GM21515 (cell line): Measurements from ENCODE around the gene AP4E1.
"Not testable (repeated sequence)": the region's sequence is repeated elsewhere in the genome, so short reads cannot be mapped to it uniquely, and the experiment has no call there.

Experiments
- ATAC-seq: cut with Tn5 transposase; IDR thresholded peaks from one replicate; pipeline ENCODE4 v1.9.1; 2021; ENCODE audit not compliant: unreplicated experiment

Gene AP4E1

GRCh38 chr15:50943638-50944037 lies 35.2 kb downstream of the AP4E1 start:
- no peak for ATAC-seq

GRCh38 chr15:50944672-50945071 lies 36.2 kb downstream of the AP4E1 start:
- no peak for ATAC-seq

DNA sequence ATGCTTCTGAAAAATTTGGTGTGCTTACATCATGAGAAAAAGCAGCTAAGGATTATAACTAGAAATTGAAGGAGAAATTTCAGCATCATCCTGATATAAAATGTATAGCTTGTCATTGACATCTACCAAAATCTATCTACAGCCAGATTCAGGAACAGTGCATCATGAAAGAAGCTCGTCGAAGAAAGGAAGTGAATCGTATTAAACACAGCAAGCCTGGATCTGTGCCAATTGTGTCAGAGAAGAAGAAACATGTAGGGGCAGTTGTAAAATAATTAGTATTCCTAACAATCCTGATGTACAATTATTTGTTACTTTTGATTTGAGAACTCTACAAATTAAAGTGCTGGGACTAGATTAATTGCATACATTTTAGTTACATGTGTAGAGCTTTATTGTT lies 37.2 kb downstream of the AP4E1 start:
- ATAC-seq: no peak

GRCh38 chr15:50950745-50951144 lies 42.3 kb downstream of the AP4E1 start:
- not testable (repeated sequence) for ATAC-seq

- ATAC-seq: no peak
These were observed 44.8 kb downstream of the AP4E1 start for GRCh38 chr15:50953302-50953701.

GRCh38 chr15:50954837-50955236 lies 46.4 kb downstream of the AP4E1 start:
- ATAC-seq: not testable (repeated sequence)

- ATAC-seq: no peak
These were observed 51.2 kb downstream of the AP4E1 start for GRCh38 chr15:50959717-50960116.

- no peak for ATAC-seq
These were observed 55.6 kb downstream of the AP4E1 start for GRCh38 chr15:50964075-50964474.

DNA sequence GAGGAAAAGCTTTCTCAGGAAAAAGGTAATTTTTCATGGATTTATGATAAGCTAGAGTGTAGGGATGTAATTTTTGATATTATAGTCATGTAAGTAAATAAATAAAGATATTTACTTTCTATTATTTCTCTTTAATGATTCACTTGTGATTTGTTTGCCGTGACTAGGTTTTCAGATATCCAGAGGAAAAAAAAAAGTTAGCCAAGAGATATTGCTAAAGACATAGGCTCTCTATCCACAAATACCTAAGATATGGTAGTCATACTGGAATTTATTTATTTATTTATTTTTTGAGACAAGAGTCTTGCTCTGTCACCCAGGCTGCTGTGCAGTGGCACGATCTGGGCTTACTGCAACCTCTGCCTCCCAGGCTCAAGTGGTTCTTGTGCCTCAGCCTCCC lies 59.9 kb downstream of the AP4E1 start:
- ATAC-seq: no peak

- no peak for ATAC-seq
These were observed 62.0 kb downstream of the AP4E1 start for GRCh38 chr15:50970524-50970923.

- no peak for ATAC-seq
These were observed 62.6 kb downstream of the AP4E1 start for GRCh38 chr15:50971115-50971514.

DNA sequence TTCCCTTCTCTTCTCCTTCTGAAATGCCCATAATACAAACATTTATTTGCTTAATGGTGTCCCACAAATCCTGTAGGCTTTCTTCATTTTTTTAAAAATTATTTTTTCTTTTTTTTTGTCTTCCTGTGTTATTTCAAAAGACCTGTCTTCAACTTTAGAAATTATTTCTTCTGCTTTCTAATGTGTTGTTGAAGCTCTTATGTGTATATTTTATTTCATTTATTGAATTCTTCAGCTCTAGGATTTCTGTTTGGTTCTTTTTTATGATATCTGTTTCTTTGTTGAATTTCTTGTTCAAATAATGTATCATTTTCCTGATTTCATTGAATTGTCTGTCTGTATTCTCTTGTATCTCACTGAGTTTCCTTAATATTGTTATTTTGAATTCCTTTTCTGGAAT lies 63.1 kb downstream of the AP4E1 start:
- ATAC-seq: no peak

GRCh38 chr15:50973605-50974004 lies 65.1 kb downstream of the AP4E1 start:
- no peak for ATAC-seq

GRCh38 chr15:50977162-50977561 lies 68.7 kb downstream of the AP4E1 start:
- ATAC-seq: no peak

DNA sequence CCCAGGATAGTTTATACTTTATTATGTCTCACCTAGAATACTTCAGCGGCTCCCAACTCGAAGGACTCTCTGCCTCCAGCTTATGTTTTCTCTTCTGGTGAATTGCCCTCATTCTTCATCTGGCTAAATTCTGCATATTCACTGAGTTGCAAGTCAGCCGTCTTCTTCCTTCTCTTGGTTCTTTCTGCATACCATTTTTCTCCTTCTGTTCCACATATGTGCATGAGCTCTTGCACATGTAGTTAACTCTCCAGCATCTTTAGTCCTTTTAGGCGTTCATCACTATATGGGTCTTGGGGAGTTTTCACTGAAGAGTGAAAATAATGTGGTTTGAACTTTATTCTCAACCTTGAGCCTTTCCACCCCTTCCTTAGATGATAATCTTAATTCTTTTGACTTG lies 70.1 kb downstream of the AP4E1 start:
- no peak for ATAC-seq

GRCh38 chr15:50979041-50979440 lies 70.6 kb downstream of the AP4E1 start:
- no peak for ATAC-seq

GRCh38 chr15:50993598-50993997 lies 85.1 kb downstream of the AP4E1 start:
- no peak for ATAC-seq

DNA sequence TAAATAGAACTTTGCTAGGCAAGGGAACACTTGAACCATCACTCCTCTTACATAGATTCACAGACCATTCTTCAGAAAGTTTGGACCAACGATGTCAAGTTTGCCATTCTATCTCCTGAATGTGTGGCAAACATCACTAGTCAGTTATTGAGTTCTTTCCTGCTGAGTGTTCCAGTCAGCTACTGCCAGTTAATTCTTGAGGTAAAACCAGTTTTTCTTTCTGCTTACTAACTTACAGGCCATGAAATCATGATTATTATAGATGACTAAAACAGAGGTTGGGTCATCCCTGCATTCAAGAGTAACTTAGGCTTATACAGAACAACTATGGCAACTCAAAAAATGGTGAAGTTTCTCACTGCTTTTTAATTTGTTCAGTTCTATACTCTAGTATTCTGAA lies 88.2 kb downstream of the AP4E1 start:
- no peak for ATAC-seq

GRCh38 chr15:50997371-50998051 lies 89.0 kb downstream of the AP4E1 start:
- no peak for ATAC-seq

GRCh38 chr15:51004103-51004551 lies 95.6 kb downstream of the AP4E1 start:
- ATAC-seq: no peak

- ATAC-seq: no peak
These were observed 98.0 kb downstream of the AP4E1 start for GRCh38 chr15:51006336-51006985.

DNA sequence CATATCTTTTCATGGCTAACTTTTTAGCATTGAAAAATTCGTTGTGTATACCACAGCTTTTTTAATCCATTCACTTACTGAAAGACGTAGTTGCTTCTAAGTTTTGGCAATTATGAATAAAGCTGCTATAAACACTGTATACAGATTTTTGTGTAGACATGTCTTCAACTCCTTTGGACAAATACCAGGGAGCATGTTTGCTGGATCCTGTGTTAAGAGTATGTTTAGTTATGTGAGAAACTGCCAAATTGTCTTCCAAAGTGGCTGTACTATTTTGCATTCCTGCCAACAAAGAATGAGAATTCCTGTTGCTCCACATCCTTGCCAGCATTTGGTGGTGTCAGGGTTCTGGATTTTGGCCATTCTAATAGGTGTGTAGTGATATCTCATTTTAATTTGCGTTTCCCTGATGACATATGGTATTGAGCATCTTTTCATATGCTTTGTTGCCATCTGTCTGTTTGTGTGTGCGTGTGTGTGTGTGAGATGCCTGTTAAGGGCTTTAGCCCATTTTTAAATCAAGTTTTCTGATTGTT lies 98.7 kb downstream of the AP4E1 start:
- ATAC-seq: no peak
